Activated CD8-positive, alpha-beta memory T cell treated with anti-CD3 and anti-CD28 coated beads, Interleukin-2, amount 50 U/mL, for 4 hours (primary cell): ENCODE measurements around the gene CDH5.

Experiments used
- DNase-seq: peaks from one replicate; pipeline ENCODE4 v3.0.0-alpha.2; 2020

The CDH5 gene

DNA sequence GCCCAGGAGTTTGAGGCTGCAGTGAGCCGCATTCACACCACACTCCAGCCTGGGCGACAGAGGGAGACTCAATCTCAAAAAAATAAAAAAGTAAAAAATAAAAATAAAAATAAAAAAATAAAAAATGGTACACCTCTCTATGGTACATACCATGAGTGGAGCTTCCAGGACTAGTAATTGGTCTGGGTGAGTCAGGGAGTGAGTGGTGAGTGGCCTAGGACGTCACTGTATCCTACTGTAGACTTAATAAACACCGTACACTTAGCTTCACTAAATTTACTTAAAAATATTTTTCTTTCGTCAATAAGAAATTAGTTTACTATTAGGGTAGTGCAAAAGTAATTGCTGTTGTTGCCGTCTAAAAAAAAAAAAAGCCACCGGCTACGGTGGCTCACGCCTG lies 9.0 kb downstream of the CDH5 start:
- no peak for DNase-seq

GRCh38 chr16:66376114-66376513 lies 9.6 kb downstream of the CDH5 start:
- DNase-seq: no peak

DNA sequence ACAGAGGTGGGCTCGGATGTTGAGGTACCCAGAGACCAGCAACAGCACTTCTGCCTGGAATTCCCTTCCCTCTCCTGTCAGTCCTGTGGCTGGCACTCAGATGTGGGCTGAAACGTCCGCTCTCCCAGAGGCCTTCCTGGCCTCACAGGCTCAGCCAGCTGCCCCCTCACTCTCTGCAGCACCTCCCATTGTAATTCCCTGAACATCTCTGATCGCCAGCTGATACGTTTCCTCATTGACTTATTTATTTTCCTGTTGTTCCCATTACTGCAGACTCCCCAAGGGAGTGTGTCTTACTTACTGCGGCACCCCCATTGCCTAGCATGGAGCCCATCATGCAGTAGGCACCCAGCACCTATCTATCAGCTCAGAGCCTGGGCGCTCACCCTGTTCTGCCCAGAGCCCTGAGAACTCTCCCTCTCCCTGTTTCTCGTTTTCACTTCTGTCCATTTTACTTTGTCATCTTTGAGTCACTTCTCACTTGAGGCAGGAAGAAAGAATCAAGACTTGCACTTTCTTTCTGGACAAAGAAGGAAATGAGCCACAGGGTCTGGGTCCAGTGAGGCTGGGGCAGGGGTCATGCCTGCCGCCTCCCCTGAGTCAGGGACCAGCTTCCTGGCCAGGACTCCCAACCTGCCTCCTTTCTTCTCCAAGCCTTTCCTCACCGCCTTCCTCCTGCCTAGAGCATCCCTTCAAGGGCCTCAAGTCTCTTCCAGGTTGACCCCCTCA lies 10.2 kb downstream of the CDH5 start:
- no peak for DNase-seq

DNA sequence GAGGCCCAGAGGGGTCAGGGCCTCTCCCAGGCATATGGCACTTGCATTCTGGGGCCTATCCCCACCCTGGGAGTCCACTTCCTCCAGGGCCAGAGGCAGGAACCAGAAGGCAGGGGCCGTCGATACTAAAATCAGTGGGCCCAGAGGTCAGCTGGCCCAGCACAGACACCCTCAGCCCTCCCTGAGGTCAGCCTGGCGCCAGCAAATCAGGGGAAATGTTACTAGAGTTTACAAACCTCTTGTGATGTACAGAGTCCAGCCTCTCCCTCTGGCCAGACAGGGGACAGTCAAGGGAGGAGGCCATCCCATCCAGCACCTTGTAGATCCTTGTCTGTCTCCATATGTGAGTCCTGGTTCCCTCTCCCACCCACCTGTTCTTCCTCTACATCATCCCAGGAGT lies 10.8 kb downstream of the CDH5 start:
- DNase-seq: no peak

GRCh38 chr16:66378741-66379570 lies 12.5 kb downstream of the CDH5 start:
- DNase-seq: no peak

GRCh38 chr16:66379571-66379941 lies 13.1 kb downstream of the CDH5 start:
- DNase-seq: no peak

- DNase-seq: no peak
Measured at GRCh38 chr16:66380421-66380820, 13.9 kb downstream of the CDH5 start.

DNA sequence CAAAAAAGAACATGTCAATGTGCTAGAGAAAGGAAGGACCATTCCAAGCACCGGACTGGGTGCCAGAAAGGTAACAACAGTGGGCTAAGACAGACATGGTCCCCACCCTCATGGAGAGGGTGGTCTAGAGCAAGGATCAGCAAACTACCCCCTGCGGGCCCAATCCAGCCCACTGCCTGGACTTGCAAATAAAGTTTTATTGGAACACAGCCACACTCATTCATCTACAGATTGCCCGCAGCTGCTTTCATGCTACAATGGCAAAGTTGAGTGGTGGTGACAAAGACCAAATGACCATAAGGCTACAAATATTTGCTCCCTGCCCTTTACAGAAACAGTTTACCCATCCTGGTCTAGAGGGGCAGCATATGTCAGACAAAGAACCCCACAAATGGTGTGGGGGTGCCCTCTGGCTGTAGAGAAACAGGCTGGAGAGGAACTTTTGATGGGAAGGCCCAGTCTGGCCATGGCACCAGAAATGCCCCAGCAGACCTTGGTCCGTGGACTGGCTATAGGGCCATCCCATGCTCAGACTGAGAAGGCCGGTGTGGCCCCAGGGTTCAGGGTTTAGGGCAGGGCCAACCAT lies 15.2 kb downstream of the CDH5 start:
- DNase-seq: no peak

- DNase-seq: no peak
Measured at GRCh38 chr16:66382171-66382965, 15.9 kb downstream of the CDH5 start.

DNA sequence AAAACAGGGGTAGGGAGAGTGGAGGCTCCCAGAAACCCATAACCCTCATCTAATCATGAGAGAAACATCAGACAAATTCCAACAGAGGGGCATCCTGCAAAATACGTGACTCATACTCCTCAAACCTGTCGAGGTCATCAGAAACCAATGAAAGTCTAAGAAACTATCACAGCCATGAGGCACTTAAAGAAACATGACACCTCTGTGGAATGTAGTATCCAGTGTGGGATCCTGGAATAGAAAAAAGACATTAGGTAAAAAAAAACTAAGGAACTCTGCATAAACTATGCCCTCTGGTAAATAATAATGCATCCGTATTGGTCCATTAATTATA lies 16.4 kb downstream of the CDH5 start:
- no peak for DNase-seq

GRCh38 chr16:66383551-66383950 lies 17.1 kb downstream of the CDH5 start:
- no peak for DNase-seq

DNA sequence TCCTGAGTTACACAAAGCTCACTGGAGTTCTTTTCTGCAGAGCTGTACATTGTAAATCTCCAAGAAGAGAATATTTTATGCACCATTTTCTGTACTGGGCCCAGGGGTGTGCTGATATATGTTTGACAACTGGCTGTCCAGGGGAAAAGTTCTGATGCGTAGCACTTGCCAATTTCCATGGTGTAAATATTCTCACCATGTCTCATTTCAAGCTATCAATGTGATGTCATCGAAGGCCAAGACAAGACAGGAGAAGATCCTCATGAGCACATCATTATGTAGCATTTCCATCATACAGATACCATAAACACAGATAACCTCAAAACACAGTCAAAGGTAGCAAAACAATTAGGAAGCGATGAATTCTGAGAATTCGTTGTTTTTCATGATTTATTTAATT lies 18.9 kb downstream of the CDH5 start:
- DNase-seq: no peak

GRCh38 chr16:66386629-66387622 lies 20.4 kb downstream of the CDH5 start:
- DNase-seq: no peak

- no peak for DNase-seq
Measured at GRCh38 chr16:66387817-66388332, 21.4 kb downstream of the CDH5 start.

DNA sequence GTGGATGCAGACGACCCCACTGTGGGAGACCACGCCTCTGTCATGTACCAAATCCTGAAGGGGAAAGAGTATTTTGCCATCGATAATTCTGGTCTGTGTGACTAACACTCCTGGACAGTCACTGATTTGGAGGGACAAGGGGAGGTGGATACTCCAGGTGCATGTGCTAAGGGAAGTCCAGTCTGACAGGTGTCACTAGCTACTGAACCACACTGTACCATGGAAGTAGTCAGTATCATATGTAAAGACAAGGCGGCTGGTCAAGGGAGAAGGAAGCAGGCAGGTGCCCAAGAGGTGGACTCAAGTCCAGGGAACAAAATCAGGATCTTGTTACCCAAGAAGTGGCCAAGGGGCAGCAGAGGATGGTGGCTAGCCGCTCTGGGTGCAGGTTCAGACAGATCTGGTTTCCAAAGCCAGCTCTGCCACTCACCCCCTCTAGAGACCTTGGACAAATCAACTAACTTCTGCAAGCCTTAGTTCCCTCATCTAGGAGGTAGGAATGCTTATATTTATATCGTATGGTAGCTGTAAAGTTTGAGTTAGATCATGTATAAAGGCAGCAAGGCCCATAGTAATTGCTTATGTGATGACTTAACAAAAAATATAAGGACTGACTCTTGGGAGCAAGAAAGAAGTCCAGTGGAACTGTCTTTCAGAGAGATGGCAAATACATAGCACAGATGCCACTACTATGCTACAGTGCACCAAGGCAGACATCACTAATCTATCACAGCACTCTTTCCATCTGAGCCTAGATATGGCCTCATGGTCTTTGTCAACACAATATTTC lies 22.1 kb downstream of the CDH5 start:
- DNase-seq: no peak

GRCh38 chr16:66389256-66390176 lies 23.0 kb downstream of the CDH5 start:
- no peak for DNase-seq

DNA sequence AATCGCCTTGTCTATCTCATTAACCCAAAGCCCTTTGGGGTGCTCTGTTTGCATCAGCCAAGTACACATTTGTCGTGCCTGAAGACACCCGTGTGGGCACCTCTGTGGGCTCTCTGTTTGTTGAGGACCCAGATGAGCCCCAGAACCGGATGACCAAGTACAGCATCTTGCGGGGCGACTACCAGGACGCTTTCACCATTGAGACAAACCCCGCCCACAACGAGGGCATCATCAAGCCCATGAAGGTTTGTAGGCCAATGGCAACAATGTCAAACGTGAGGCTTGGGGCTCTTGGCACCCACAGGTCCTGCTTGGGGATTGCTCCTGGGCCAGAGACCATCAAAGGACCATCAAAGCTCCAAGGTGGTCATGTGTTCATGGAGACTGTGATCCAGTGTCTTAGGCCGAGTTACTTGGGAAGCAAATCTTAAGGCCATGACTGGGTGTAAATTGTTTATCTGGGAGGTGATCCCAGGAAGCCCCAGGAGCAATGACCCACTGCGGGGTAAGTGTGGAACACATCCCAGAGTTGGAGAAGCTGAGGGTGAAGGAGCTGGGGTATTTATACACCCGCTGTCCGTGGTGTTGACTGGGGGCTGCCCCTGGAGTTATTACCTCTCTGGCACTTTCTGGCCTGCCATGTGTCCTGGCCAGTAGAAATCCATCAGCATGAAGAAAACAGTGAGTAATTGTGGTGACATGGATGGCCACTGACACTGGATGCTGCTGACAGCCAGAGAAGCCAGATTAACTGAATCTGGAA lies 24.0 kb downstream of the CDH5 start:
- DNase-seq: no peak

- no peak for DNase-seq
Measured at GRCh38 chr16:66391726-66392670, 25.5 kb downstream of the CDH5 start.
